ENCODE results near the gene PADI4. TPM values are rescaled to one million over a fixed set of nuclear protein-coding genes. Genes with fewer than 3 reads are reported as not detected.

PADI4 gene
- total RNA-seq, 1 donor from 2014 or later: 1.0 TPM

- H3K9me3 ChIP-seq (ENCODE audit: control insufficient read depth in 3 of 3, low read length in 3 of 3): no peaks in the 10 kb centered on the region
- no peaks in the 10 kb centered on the region for H3K4me1 ChIP-seq (ENCODE audit: control insufficient read depth in 3 of 3, insufficient read depth in 3 of 3, low read length in 3 of 3)
- peaks cover 26 to 58% (median 51%) of the 10 kb centered on the region in 3 donors for H3K27me3 ChIP-seq (ENCODE audit: control insufficient read depth in 3 of 3, insufficient read depth in 3 of 3, low read length in 3 of 3)
- H3K27ac ChIP-seq (ENCODE audit: low read depth, low read length): no peak overlapping the region
- H3K36me3 ChIP-seq (ENCODE audit: control insufficient read depth in 3 of 3, insufficient read depth in 3 of 3, low read length in 3 of 3): no peaks in the 10 kb centered on the region
- H3K4me3 ChIP-seq (ENCODE audit: low read length in 3 of 3): no peak overlapping the region
- no peak overlapping the region for H3K9ac ChIP-seq (ENCODE audit: low read depth in 1 of 3, low read length in 3 of 3)
Measured at GRCh38 chr1:17281775-17282181, 26.2 kb upstream of the PADI4 start.

- Histone ChIP-seq H3K9ac (ENCODE audit: low read depth in 1 of 3, low read length in 3 of 3) (no peak overlapping the region), H3K27me3 (ENCODE audit: control insufficient read depth in 3 of 3, insufficient read depth in 3 of 3, low read length in 3 of 3) (peaks cover 19 to 62% (median 57%) of the 10 kb centered on the region in 3 donors), H3K9me3 (ENCODE audit: control insufficient read depth in 3 of 3, low read length in 3 of 3) (no peaks in the 10 kb centered on the region), H3K27ac (ENCODE audit: low read depth, low read length) (no peak overlapping the region), H3K4me3 (ENCODE audit: low read length in 3 of 3) (no peak overlapping the region), H3K4me1 (ENCODE audit: control insufficient read depth in 3 of 3, insufficient read depth in 3 of 3, low read length in 3 of 3) (no peaks in the 10 kb centered on the region), H3K36me3 (ENCODE audit: control insufficient read depth in 3 of 3, insufficient read depth in 3 of 3, low read length in 3 of 3) (no peaks in the 10 kb centered on the region)
Measured at GRCh38 chr1:17282836-17283235, 25.2 kb upstream of the PADI4 start.

GRCh38 chr1:17286646-17287045 lies 21.4 kb upstream of the PADI4 start:
- Histone ChIP-seq H3K9ac (ENCODE audit: low read depth in 1 of 3, low read length in 3 of 3) (no peak overlapping the region), H3K4me3 (ENCODE audit: low read length in 3 of 3) (no peak overlapping the region), H3K27me3 (ENCODE audit: control insufficient read depth in 3 of 3, insufficient read depth in 3 of 3, low read length in 3 of 3) (peaks cover 15 to 55% (median 54%) of the 10 kb centered on the region in 3 donors), H3K36me3 (ENCODE audit: control insufficient read depth in 3 of 3, insufficient read depth in 3 of 3, low read length in 3 of 3) (no peaks in the 10 kb centered on the region), H3K27ac (ENCODE audit: low read depth, low read length) (no peak overlapping the region), H3K4me1 (ENCODE audit: control insufficient read depth in 3 of 3, insufficient read depth in 3 of 3, low read length in 3 of 3) (no peaks in the 10 kb centered on the region), H3K9me3 (ENCODE audit: control insufficient read depth in 3 of 3, low read length in 3 of 3) (no peaks in the 10 kb centered on the region)

- Histone ChIP-seq H3K9me3 (ENCODE audit: control insufficient read depth in 3 of 3, low read length in 3 of 3) (no peaks in the 10 kb centered on the region), H3K9ac (ENCODE audit: low read depth in 1 of 3, low read length in 3 of 3) (no peak overlapping the region), H3K36me3 (ENCODE audit: control insufficient read depth in 3 of 3, insufficient read depth in 3 of 3, low read length in 3 of 3) (no peaks in the 10 kb centered on the region), H3K4me1 (ENCODE audit: control insufficient read depth in 3 of 3, insufficient read depth in 3 of 3, low read length in 3 of 3) (no peaks in the 10 kb centered on the region), H3K27ac (ENCODE audit: low read depth, low read length) (no peak overlapping the region), H3K27me3 (ENCODE audit: control insufficient read depth in 3 of 3, insufficient read depth in 3 of 3, low read length in 3 of 3) (peaks cover 15 to 51% (median 50%) of the 10 kb centered on the region in 3 donors), H3K4me3 (ENCODE audit: low read length in 3 of 3) (no peak overlapping the region)
Measured at GRCh38 chr1:17287130-17287776, 20.7 kb upstream of the PADI4 start.

GRCh38 chr1:17289721-17290120 lies 18.3 kb upstream of the PADI4 start:
- Histone ChIP-seq H3K9me3 (ENCODE audit: control insufficient read depth in 3 of 3, low read length in 3 of 3) (no peaks in the 10 kb centered on the region), H3K4me1 (ENCODE audit: control insufficient read depth in 3 of 3, insufficient read depth in 3 of 3, low read length in 3 of 3) (no peaks in the 10 kb centered on the region), H3K4me3 (ENCODE audit: low read length in 3 of 3) (no peak overlapping the region), H3K27me3 (ENCODE audit: control insufficient read depth in 3 of 3, insufficient read depth in 3 of 3, low read length in 3 of 3) (peaks cover 9 to 36% (median 32%) of the 10 kb centered on the region in 3 donors), H3K9ac (ENCODE audit: low read depth in 1 of 3, low read length in 3 of 3) (no peak overlapping the region), H3K27ac (ENCODE audit: low read depth, low read length) (no peak overlapping the region), H3K36me3 (ENCODE audit: control insufficient read depth in 3 of 3, insufficient read depth in 3 of 3, low read length in 3 of 3) (no peaks in the 10 kb centered on the region)

GRCh38 chr1:17290553-17290952 lies 17.4 kb upstream of the PADI4 start:
- Histone ChIP-seq H3K36me3 (ENCODE audit: control insufficient read depth in 3 of 3, insufficient read depth in 3 of 3, low read length in 3 of 3) (no peaks in the 10 kb centered on the region), H3K4me3 (ENCODE audit: low read length in 3 of 3) (no peak overlapping the region), H3K27me3 (ENCODE audit: control insufficient read depth in 3 of 3, insufficient read depth in 3 of 3, low read length in 3 of 3) (peaks cover 5 to 29% (median 27%) of the 10 kb centered on the region in 3 donors), H3K9ac (ENCODE audit: low read depth in 1 of 3, low read length in 3 of 3) (no peak overlapping the region), H3K4me1 (ENCODE audit: control insufficient read depth in 3 of 3, insufficient read depth in 3 of 3, low read length in 3 of 3) (no peaks in the 10 kb centered on the region), H3K9me3 (ENCODE audit: control insufficient read depth in 3 of 3, low read length in 3 of 3) (no peaks in the 10 kb centered on the region), H3K27ac (ENCODE audit: low read depth, low read length) (no peak overlapping the region)

GRCh38 chr1:17292299-17293160 lies 15.5 kb upstream of the PADI4 start:
- H3K9ac ChIP-seq (ENCODE audit: low read depth in 1 of 3, low read length in 3 of 3): no peak overlapping the region
- H3K36me3 ChIP-seq (ENCODE audit: control insufficient read depth in 3 of 3, insufficient read depth in 3 of 3, low read length in 3 of 3): no peaks in the 10 kb centered on the region
- peaks cover 5 to 21% (median 17%) of the 10 kb centered on the region in 3 donors for H3K27me3 ChIP-seq (ENCODE audit: control insufficient read depth in 3 of 3, insufficient read depth in 3 of 3, low read length in 3 of 3)
- H3K27ac ChIP-seq (ENCODE audit: low read depth, low read length): no peak overlapping the region
- no peaks in the 10 kb centered on the region for H3K9me3 ChIP-seq (ENCODE audit: control insufficient read depth in 3 of 3, low read length in 3 of 3)
- no peak overlapping the region for H3K4me3 ChIP-seq (ENCODE audit: low read length in 3 of 3)
- no peaks in the 10 kb centered on the region for H3K4me1 ChIP-seq (ENCODE audit: control insufficient read depth in 3 of 3, insufficient read depth in 3 of 3, low read length in 3 of 3)

- no peaks in the 10 kb centered on the region for H3K9me3 ChIP-seq (ENCODE audit: control insufficient read depth in 3 of 3, low read length in 3 of 3)
- H3K27me3 ChIP-seq (ENCODE audit: control insufficient read depth in 3 of 3, insufficient read depth in 3 of 3, low read length in 3 of 3): peaks cover 5 to 13% (median 12%) of the 10 kb centered on the region in 3 donors
- H3K4me3 ChIP-seq (ENCODE audit: low read length in 3 of 3): no peak overlapping the region
Measured at GRCh38 chr1:17293681-17294425, 14.1 kb upstream of the PADI4 start.

GRCh38 chr1:17295292-17295691 lies 12.7 kb upstream of the PADI4 start:
- H3K9me3 ChIP-seq (ENCODE audit: control insufficient read depth in 3 of 3, low read length in 3 of 3): no peaks in the 10 kb centered on the region
- peaks cover 5 to 9% (median 7%) of the 10 kb centered on the region in 3 donors for H3K27me3 ChIP-seq (ENCODE audit: control insufficient read depth in 3 of 3, insufficient read depth in 3 of 3, low read length in 3 of 3)
- H3K9ac ChIP-seq (ENCODE audit: low read depth in 1 of 3, low read length in 3 of 3): no peak overlapping the region
- H3K4me1 ChIP-seq (ENCODE audit: control insufficient read depth in 3 of 3, insufficient read depth in 3 of 3, low read length in 3 of 3): no peaks in the 10 kb centered on the region
- no peak overlapping the region for H3K4me3 ChIP-seq (ENCODE audit: low read length in 3 of 3)
- H3K36me3 ChIP-seq (ENCODE audit: control insufficient read depth in 3 of 3, insufficient read depth in 3 of 3, low read length in 3 of 3): no peaks in the 10 kb centered on the region
- no peak overlapping the region for H3K27ac ChIP-seq (ENCODE audit: low read depth, low read length)

More at GRCh38 chr1:17293681-17294425, 14.1 kb upstream of the PADI4 start:
- Histone ChIP-seq H3K9ac (ENCODE audit: low read depth in 1 of 3, low read length in 3 of 3) (no peak overlapping the region), H3K36me3 (ENCODE audit: control insufficient read depth in 3 of 3, insufficient read depth in 3 of 3, low read length in 3 of 3) (no peaks in the 10 kb centered on the region), H3K4me1 (ENCODE audit: control insufficient read depth in 3 of 3, insufficient read depth in 3 of 3, low read length in 3 of 3) (no peaks in the 10 kb centered on the region), H3K27ac (ENCODE audit: low read depth, low read length) (no peak overlapping the region)
